GM21825 (cell line): ENCODE measurements around the gene GZF1.

ENCODE experiments used
- ATAC-seq: cut with Tn5 transposase; IDR thresholded peaks from one replicate; pipeline ENCODE4 v1.9.1; 2021; ENCODE audit warnings: mild to moderate bottlenecking, moderate library complexity; ENCODE audit not compliant: unreplicated experiment

The GZF1 gene

GRCh38 chr20:23368316-23369071 lies 6.5 kb downstream of the GZF1 start:
- ATAC-seq = no peak

DNA sequence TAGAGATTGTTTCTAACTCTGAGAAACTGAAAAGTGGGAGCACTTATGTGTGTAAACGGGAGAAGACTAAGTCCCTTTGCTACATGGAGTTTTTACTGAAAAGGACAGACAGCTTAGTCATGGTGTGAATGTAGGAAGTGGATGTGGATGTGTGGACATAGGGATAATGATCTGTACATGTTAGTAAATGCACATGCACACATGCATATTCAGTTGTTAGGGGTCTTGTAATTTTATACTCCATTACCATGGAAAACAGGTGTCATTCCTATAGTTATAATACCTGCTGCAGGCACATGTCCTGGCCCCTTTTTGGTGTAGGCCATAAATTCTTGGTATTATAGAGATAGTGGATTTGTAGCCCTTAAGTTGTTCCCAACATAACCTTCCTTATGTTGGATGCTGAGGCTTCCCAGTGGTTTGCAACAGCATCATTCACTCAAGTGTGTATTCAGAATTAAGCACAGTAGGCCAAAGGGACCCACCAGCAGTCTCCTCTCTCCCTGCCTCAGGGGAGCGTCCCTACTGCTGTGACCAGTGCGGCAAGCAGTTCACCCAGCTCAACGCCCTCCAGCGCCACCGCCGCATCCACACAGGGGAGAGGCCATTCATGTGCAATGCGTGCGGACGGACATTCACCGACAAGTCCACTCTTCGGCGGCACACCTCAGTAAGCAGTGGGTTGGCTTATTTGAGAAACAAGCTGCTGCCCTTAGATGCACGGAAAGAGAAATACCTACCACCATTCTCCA lies 7.3 kb downstream of the GZF1 start:
- no peak for ATAC-seq

- ATAC-seq = no peak
Measured at GRCh38 chr20:23370274-23370673, 8.3 kb downstream of the GZF1 start.

DNA sequence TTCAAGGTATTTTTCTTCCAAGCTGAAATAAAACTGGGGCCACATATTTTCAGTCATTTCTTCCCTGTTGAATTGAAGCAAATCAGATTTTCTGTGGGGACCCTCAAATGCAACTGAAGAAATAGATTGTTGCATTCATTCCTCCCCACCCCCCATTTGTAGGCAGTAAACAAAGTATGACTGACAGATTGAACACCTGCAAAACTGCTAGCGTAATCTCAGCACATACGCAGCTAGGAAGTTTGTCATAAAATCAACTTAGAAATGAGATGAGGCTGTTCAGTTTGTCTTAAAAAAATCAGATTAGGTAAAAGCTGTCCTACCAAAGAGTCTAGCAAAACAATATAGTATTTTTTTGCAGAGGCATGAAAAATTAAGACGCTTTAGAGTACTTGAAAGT lies 8.9 kb downstream of the GZF1 start:
- no peak for ATAC-seq

GRCh38 chr20:23371496-23371895 lies 9.5 kb downstream of the GZF1 start:
- no peak for ATAC-seq

DNA sequence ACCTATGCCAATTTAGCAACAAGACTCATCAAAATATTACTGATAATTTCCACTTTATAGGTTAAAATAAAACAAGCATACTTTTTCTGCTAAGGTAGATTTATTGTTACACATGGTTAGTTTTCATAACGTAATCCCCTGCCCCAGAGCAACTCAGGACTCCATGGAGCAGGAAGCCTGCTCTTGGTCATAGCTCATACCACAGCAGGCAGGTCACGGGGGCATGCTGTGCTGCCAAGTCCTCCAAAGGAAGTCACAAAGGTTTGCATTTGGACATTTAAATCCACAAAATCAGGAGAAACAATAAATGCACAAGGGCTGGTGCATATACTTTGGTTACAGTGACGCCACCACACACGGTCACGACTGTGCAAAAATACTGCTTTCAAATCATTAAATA lies 12.5 kb downstream of the GZF1 start:
- no peak for ATAC-seq

GRCh38 chr20:23375827-23376226 lies 13.8 kb downstream of the GZF1 start:
- ATAC-seq = no peak

- ATAC-seq = no peak
Measured at GRCh38 chr20:23379772-23380171, 17.8 kb downstream of the GZF1 start.

DNA sequence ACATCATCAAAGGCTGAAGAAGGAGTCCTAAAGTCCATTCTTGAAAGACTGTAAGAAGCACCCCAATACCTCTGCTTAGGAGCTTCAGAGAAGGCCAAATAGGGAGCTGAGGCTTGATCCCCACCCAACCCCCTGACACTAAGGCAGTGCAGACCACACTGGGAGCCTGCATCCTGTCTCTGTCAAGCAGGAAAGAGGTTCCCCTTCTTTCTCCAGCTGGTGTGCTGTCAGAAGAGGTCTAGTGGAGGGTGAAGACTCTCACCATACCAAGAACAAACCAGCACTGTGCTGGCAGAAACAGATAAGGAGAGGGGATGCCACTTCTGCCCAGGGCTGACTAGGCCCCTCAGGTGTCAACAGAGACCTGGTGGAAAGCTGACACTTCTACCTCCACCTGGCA lies 19.9 kb downstream of the GZF1 start:
- no peak for ATAC-seq

GRCh38 chr20:23386304-23387117 lies 24.5 kb downstream of the GZF1 start:
- no peak for ATAC-seq

DNA sequence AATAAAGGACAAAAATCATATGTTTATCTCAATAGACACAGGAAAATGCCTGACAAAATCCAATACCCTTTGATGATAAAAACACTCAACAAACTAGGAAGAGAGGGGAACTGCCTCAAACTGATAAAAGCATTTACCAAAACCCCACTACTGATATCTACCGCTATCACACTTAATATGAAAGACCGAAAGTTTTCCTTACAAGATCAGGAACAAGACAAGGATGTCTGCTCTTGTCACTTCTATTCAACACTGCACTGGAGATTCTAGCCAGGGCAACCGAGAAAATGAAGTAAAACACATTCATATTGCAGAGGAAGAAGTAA lies 25.1 kb downstream of the GZF1 start:
- no peak for ATAC-seq

DNA sequence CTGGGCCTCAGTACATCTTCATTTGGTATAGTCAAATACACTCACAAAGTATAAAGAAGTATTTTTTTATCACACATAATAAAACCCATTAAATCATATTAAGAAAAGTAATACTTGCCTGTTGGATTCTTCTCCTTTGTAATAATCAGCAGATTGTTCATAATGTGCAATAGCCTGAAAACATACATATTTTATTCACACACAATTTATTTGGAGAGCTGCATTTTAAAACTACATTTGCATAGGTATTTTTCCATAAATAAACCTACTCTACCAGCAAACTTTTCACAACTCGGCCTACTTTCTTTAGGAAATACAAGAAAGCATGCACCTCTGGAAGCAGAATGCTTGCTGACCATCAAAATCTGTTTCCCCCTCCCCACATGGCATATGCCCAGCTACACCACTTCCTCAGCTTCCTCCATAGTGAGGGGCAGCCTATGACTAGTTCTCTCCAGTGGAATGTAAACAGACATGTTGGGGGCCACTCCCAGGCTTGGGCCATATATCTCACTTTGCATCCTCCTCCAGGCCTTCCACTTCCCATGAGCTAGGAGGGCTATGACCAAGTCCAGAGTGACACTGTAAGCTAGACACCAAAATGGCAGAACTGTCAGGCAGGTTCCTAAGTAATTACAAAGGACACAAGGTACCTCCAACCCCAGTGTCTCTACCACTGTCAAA lies 28.3 kb downstream of the GZF1 start:
- ATAC-seq = no peak

GRCh38 chr20:23391707-23392310 lies 29.8 kb downstream of the GZF1 start:
- no peak for ATAC-seq

DNA sequence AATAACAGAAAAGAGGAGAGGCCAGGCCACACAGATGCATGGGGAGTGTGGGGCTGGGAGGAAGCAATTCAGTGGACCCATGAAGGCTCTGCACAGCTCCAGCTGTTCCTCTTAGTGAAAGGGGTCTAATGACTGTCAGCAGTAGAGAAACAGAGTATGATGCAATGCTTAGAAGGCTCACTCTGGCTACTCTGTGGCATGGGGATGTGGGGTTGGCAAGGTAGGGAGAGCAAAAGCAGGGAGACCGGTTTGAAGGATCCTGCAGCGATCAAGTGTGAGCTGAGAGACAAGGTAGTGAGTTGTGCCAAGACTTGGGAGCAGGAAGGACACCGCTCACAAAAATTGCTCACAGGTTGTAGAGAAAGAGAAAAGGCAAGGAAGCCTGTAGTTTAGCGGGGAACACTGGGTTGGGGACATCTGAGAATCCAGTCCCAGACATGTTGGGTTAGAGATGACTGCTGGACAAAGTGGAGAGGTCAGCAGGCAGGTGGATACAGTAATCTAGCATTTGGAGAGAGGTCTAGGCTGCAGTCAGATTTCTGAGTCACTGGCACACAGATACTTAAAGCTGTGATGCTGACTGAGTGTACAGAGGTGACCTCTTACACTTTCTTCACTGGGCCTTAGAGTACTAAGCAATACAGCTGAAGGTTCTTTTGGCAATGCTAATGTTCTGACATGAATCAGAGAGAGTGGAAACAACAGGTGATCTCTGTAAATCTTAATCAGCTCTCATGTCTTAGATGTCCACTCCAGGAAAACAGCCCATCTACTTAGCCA lies 32.2 kb downstream of the GZF1 start:
- ATAC-seq = no peak

- ATAC-seq = no peak
Measured at GRCh38 chr20:23396950-23397627, 35.1 kb downstream of the GZF1 start.

DNA sequence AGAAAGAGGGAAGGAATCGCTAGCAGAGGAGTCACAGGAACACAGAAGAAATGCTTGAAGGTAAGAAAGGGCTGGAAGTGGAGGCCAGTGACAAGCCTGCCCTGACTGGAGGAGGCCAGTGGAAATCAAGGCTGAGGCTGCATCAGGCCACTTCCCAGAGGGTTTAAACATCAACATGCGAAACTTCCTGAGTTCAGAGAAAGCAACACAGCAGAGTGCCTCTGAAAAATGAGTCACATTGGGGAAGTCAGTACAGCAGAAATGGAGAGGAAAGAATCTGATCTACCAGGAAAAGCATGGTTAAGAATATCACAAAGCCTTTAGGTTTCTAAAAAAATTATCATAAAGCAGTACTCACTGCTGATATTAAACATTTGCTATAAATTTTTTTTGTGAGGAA lies 36.0 kb downstream of the GZF1 start:
- no peak for ATAC-seq

DNA sequence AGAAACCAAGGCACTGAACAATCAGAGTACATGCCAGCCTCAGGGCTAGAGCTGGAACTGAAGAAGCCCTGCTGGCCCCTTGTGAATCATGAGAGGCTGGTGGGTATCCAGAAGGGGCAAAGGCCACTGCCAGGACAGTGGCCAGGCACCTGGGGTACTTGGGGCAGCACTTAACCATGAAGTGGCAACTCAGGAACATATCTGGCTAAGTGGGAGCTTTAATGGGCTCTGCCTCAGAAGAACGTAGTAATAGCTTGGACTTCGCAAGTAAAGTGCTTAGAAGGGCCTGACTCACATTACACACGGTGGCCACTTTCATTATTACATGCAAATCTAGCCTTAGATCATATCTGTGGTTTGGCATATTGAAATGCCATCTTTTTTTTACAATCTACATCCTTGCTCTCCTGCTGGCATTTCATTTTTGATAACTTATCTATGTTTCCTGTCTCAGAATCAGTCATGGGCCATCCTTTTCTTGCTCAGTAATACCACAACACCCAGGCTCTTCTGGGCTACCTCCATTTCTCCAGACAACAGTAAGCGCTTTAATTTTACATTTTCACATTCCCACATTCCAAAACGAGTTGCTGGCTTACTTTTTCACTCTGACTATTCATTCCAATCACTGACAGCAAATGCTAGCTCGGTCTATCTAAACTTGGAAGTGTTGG lies 37.7 kb downstream of the GZF1 start:
- ATAC-seq = no peak

DNA sequence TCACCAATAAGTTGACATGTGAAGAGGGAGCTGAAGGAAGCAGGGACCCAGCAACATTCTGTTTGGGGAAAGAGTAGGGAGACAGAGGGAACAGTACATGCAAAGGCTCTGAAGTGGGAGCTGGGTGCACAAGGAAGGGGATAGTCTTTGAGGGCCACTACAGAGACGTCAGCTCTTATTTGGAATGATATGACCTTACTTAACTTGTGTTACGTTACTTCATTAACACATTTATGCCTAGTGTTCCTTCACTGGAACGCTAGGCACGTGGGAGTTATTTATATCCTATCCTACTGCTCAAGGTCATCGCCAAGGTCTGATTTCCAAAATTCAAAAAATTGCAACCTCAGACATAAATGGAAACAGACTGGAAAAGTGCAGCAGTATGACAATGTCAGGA lies 39.1 kb downstream of the GZF1 start:
- ATAC-seq = no peak

DNA sequence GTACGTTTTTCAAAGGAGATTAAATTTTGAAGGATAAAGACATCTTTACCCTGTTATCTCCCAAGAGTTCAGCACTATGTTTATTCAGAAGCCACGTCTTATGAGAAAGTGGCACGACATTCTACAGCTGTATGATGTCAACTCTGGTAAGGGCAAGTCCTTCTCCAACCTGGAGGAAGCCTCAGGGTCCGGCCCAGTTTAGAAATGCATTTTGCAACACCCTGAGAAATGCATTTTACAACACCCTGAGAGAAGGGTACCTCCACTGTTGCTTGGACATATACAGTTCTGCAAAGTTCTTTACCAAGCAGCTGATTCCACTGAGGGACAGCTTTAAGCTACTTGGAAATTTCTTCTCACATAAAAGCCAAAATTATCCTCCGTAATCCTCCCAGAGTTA lies 41.8 kb downstream of the GZF1 start:
- no peak for ATAC-seq
